ENCODE results near the gene CUEDC1. TPM values are rescaled to one million over a fixed set of nuclear protein-coding genes. Genes with fewer than 3 reads are reported as not detected.

CUEDC1 gene
- total and polyA plus RNA-seq, 2 of the 13 experiments (the other 11 are each of a cell fraction or from before 2014, with no cell fraction given) = 7.4 to 12.9 TPM

GRCh38 chr17:57986841-57987580 lies 31.8 kb upstream of the CUEDC1 start (continued):
- TF ChIP-seq SP5 (CRISPR knock-in tag; IDR thresholded peaks at IDR 0.05; ENCODE audit: borderline replicate concordance, low read depth) (peak; percentile 74; the same call in 1 of the 2 replicates), NCOA1 (CRISPR knock-in tag; IDR thresholded peaks at IDR 0.05) (no peak), ZGPAT (CRISPR knock-in tag; IDR thresholded peaks at IDR 0.05) (peak; percentile 83; the same call in 1 of the 2 replicates), RARA (CRISPR knock-in tag; IDR thresholded peaks at IDR 0.05) (peak; percentile 24; the same call in 1 of the 2 replicates), ATF3 (CRISPR knock-in tag; IDR thresholded peaks at IDR 0.05) (peak; percentile 87), U2AF1 (optimal IDR thresholded peaks at IDR 0.05; ENCODE audit: low read depth, low read length) (peak; percentile 53), TFDP2 (CRISPR knock-in tag; IDR thresholded peaks at IDR 0.05) (peak; percentile 21; the same call in 1 of the 2 replicates), GFI1 (CRISPR knock-in tag; IDR thresholded peaks at IDR 0.05; ENCODE audit: borderline replicate concordance) (no peak; the same call in 1 of the 2 replicates), GATAD1 (CRISPR knock-in tag; IDR thresholded peaks at IDR 0.05) (peak; percentile 39), PTBP1 (IDR thresholded peaks at IDR 0.05; ENCODE audit: low read depth, low read length, poor library complexity, severe bottlenecking) (peak; percentile 52), ZNF747 (CRISPR knock-in tag; IDR thresholded peaks at IDR 0.05; ENCODE audit: borderline replicate concordance) (peak; percentile 44; the same call in 1 of the 2 replicates), NCOR1 (IDR thresholded peaks at IDR 0.05; ENCODE audit: borderline replicate concordance, low read length) (peak; percentile 43; the same call in 1 of the 2 replicates), BRF2 (CRISPR knock-in tag; IDR thresholded peaks at IDR 0.05) (no peak), ESRRA (CRISPR knock-in tag; IDR thresholded peaks at IDR 0.05; ENCODE audit: low read depth) (peak; percentile 37; the same call in 1 of the 2 replicates), PITX1 (CRISPR knock-in tag; IDR thresholded peaks at IDR 0.05) (peak; percentile 36; the same call in 1 of the 2 replicates), MLX (CRISPR knock-in tag; IDR thresholded peaks at IDR 0.05) (no peak; the same call in 1 of the 2 replicates), ZNF44 (CRISPR knock-in tag; IDR thresholded peaks at IDR 0.05) (0 out of 2 replicates have a peak, but pooled peaks have one; percentile 60), GABPA (IDR thresholded peaks at IDR 0.05; ENCODE audit: low read depth, low read length) (no peak), GABPA (CRISPR knock-in tag; IDR thresholded peaks at IDR 0.05; ENCODE audit: low read depth) (peak; percentile 36; the same call in 1 of the 2 replicates)

All from HepG2 (cell line).